ENCODE results near the gene TXNDC12. TPM values are rescaled to one million over a fixed set of nuclear protein-coding genes. Genes with fewer than 3 reads are reported as not detected.

TXNDC12 gene
- total and polyA plus RNA-seq, 9 of the 15 experiments (the other 6 are each of a cell fraction or from before 2014, with no cell fraction given), result 17.0 to 60.8 (median 37.8) TPM

DNA sequence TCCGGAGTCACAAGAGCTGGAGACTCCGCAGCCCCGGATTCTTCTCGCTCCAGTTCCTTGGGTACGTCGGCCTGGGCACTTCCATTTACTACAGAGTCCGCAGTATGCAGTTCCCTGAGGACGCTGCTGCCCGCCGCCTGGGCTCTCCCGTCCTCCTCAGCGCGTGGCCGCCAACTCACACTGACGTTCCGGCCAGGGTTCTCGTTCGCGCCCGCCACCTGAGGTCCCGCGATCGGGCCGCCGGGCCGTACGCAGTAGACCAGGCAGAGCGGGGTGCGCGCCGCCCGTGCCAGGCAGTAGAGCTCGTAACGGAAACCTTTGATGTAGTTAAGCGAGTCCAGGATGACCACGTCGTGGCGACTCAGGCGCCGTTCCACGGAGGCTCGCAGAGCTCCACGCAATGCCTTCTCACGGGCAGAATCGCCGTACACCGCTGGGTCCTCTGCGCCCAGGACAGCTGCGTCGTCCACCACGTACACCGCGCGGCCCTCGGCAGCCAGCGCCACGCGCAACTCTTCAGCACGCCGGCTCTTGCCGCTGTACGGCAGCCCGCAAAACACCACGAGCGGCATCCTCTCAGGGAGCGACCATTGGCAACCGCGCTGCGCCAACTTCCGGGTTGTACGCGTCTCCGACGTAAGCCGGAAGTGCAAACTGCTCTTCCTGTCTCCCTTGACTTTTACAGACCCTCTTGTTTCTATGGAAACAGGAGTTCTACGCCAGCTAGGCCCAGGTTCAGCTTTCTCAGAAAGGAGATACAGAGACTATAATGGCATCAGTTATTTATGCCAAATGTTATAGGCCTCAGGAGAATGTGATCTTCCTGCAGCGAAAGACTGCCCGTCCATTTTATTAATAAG lies 21.6 kb downstream of the TXNDC12 start, which contains the start of gene KTI12:
Gene KTI12, minus strand, starts transcription at position 621 of the 860 bp plus-strand sequence. Its CDS starts 49 bp downstream, at position 572.
- H3K36me3 ChIP-seq (ENCODE audit: control insufficient read depth, insufficient read depth, low read length), result peaks cover 30% of the 10 kb centered on the region
- TSS peak; percentile 58 for BruUV-seq (replicated peaks)
- H3K4me2 ChIP-seq (ENCODE audit: insufficient read depth, low read length), result peak within 1 kb of the TSS; percentile 94
- H2AFZ ChIP-seq (ENCODE audit: low read depth, low read length), result peak within 1 kb of the TSS; percentile 93
- no peaks in the 10 kb centered on the region for H3K9me3 ChIP-seq (replicated peaks; ENCODE audit: control insufficient read depth, insufficient read depth, low read depth, low read length)
- peaks cover 37% of the 10 kb centered on the region for H3K79me2 ChIP-seq (ENCODE audit: control insufficient read depth, insufficient read depth, low read length)
- H3K27ac ChIP-seq (ENCODE audit: extremely low read depth, low read depth, low read length), result peak within 1 kb of the TSS; percentile 88
- CTCF ChIA-PET (ENCODE audit: low intra/inter-chr PET ratio), result no interaction called here
- H4K20me1 ChIP-seq (replicated peaks; ENCODE audit: control insufficient read depth, insufficient read depth, low read length), result peaks cover 17% of the 10 kb centered on the region
- H3K9me1 ChIP-seq (ENCODE audit: control insufficient read depth, insufficient read depth, low read length), result no peaks in the 10 kb centered on the region
- intact Hi-C loops (cut with micrococcal nuclease), result no loop called here
- in situ Hi-C loops (cut with MboI), result no loop called here
- POLR2A ChIA-PET, result interaction anchor here (0.6 to 2.7 kb wide), 9 partner anchors 9 to 514 kb away, joined by 3 to 15 read pairs (median 5); partner anchors contain the start of gene TXNDC12
- H3K27me3 ChIP-seq (ENCODE audit: control insufficient read depth in 2 of 2, insufficient read depth in 2 of 2, low read length in 2 of 2), result no peaks in the 10 kb centered on the region
- peak; percentile 97 for FAIRE-seq
- H3K9ac ChIP-seq (ENCODE audit: insufficient read depth in 1 of 2, low read depth in 2 of 2, low read length in 2 of 2), result peak within 1 kb of the TSS; percentile 88 to 100
- DNase-seq (ENCODE audit: extremely low read depth in 1 of 4, low spot score in 3 of 4), result peak; percentile 85 to 97 (median 88)
- WGBS (ENCODE audit: insufficient coverage, low coverage, missing lambda C conversion rate), result 3% methylated on average over 77 of the region's 78 CpGs
- peak within 1 kb of the TSS; percentile 66 for H3K4me3 ChIP-seq
- ATAC-seq, result peak; percentile 93
- peaks cover 12 to 17% of the 10 kb centered on the region in 2 experiments; a peak in 4 of 5 replicates for H3K4me1 ChIP-seq (replicated peaks in 1 of 2; ENCODE audit: control insufficient read depth in 2 of 2, insufficient read depth in 2 of 2, low read length in 2 of 2)
- no peak for TF ChIP-seq ZNF197 (CRISPR knock-in tag; IDR thresholded peaks at IDR 0.05; ENCODE audit: low read depth)
- 0 out of 2 replicates have a peak, but pooled peaks have one; percentile 24 for TF ChIP-seq ZNF354B (CRISPR knock-in tag; IDR thresholded peaks at IDR 0.05)
- TF ChIP-seq FOXA3 (CRISPR knock-in tag; conservative IDR thresholded peaks at IDR 0.05 in 1 of 2, IDR thresholded peaks at IDR 0.05 in 1 of 2), result peak; percentile 4 to 79; a peak in 2 of 4 replicates
- TF ChIP-seq, protein P1, sequence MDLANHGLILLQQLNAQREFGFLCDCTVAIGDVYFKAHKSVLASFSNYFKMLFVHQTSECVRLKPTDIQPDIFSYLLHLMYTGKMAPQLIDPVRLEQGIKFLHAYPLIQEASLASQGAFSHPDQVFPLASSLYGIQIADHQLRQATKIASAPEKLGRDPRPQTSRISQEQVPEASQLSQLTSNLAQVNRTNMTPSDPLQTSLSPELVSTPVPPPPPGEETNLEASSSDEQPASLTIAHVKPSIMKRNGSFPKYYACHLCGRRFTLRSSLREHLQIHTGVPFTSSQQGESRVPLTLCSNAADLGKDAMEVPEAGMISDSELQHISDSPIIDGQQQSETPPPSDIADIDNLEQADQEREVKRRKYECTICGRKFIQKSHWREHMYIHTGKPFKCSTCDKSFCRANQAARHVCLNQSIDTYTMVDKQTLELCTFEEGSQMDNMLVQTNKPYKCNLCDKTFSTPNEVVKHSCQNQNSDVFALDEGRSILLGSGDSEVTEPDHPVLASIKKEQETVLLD (IDR thresholded peaks at IDR 0.05), result peak; percentile 78; the same call in 1 of the 2 replicates
- TF ChIP-seq, protein P2, sequence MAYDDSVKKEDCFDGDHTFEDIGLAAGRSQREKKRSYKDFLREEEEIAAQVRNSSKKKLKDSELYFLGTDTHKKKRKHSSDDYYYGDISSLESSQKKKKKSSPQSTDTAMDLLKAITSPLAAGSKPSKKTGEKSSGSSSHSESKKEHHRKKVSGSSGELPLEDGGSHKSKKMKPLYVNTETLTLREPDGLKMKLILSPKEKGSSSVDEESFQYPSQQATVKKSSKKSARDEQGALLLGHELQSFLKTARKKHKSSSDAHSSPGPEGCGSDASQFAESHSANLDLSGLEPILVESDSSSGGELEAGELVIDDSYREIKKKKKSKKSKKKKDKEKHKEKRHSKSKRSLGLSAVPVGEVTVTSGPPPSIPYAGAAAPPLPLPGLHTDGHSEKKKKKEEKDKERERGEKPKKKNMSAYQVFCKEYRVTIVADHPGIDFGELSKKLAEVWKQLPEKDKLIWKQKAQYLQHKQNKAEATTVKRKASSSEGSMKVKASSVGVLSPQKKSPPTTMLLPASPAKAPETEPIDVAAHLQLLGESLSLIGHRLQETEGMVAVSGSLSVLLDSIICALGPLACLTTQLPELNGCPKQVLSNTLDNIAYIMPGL (CRISPR knock-in tag; IDR thresholded peaks at IDR 0.05), result peak; percentile 87
- TF ChIP-seq ATF7 (IDR thresholded peaks at IDR 0.05), result peak; percentile 72
- TF ChIP-seq, protein P3, sequence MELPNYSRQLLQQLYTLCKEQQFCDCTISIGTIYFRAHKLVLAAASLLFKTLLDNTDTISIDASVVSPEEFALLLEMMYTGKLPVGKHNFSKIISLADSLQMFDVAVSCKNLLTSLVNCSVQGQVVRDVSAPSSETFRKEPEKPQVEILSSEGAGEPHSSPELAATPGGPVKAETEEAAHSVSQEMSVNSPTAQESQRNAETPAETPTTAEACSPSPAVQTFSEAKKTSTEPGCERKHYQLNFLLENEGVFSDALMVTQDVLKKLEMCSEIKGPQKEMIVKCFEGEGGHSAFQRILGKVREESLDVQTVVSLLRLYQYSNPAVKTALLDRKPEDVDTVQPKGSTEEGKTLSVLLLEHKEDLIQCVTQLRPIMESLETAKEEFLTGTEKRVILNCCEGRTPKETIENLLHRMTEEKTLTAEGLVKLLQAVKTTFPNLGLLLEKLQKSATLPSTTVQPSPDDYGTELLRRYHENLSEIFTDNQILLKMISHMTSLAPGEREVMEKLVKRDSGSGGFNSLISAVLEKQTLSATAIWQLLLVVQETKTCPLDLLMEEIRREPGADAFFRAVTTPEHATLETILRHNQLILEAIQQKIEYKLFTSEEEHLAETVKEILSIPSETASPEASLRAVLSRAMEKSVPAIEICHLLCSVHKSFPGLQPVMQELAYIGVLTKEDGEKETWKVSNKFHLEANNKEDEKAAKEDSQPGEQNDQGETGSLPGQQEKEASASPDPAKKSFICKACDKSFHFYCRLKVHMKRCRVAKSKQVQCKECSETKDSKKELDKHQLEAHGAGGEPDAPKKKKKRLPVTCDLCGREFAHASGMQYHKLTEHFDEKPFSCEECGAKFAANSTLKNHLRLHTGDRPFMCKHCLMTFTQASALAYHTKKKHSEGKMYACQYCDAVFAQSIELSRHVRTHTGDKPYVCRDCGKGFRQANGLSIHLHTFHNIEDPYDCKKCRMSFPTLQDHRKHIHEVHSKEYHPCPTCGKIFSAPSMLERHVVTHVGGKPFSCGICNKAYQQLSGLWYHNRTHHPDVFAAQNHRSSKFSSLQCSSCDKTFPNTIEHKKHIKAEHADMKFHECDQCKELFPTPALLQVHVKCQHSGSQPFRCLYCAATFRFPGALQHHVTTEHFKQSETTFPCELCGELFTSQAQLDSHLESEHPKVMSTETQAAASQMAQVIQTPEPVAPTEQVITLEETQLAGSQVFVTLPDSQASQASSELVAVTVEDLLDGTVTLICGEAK (IDR thresholded peaks at IDR 0.05), result peak; percentile 95
- TF ChIP-seq, protein P3 (CRISPR knock-in tag; IDR thresholded peaks at IDR 0.05), result no peak
